ENCODE measurements around the gene ZNF599. TPM values are rescaled to one million over a fixed set of nuclear protein-coding genes. Genes with fewer than 3 reads are reported as not detected.

The ZNF599 gene
- total and polyA plus RNA-seq, 2 experiments from 2014 or later: 3.6 to 6.0 TPM

GRCh38 chr19:34808566-34808965, 35.6 kb upstream of the ZNF599 start:
- H3K9me2 ChIP-seq (ENCODE audit: insufficient read depth): peaks cover 5% of the 10 kb centered on the region; the same call in 1 of the 2 replicates
- peaks cover 8% of the 10 kb centered on the region for H3K36me3 Mint-ChIP-seq (ENCODE audit: low read depth)
- H3K4me1 ChIP-seq (ENCODE audit: insufficient read depth): no peaks in the 10 kb centered on the region
- no peaks in the 10 kb centered on the region for H3K27me3 ChIP-seq (ENCODE audit: insufficient read depth)
- H4K20me1 ChIP-seq (replicated peaks; ENCODE audit: insufficient read depth): no peaks in the 10 kb centered on the region
- no peak overlapping the region for H3K4me2 ChIP-seq
- H2AFZ ChIP-seq: no peak overlapping the region
- no peak for ATAC-seq
- H3K4me3 ChIP-seq: no peak overlapping the region
- DNase-seq (ENCODE audit: low spot score): no peak
- no peaks in the 10 kb centered on the region for H3K36me3 ChIP-seq (ENCODE audit: insufficient read depth)
- H3K27ac Mint-ChIP-seq: no peak overlapping the region
- TF ChIP-seq EZH2 (IDR thresholded peaks at IDR 0.05; ENCODE audit: low read depth, unreplicated experiment): no peak
- H3K79me2 ChIP-seq (replicated peaks; ENCODE audit: insufficient read depth): no peaks in the 10 kb centered on the region
- no peak overlapping the region for H3K27ac ChIP-seq (ENCODE audit: low read depth)
- H3K4me3 Mint-ChIP-seq: no peak overlapping the region
- no peaks in the 10 kb centered on the region for H3F3A ChIP-seq (replicated peaks; ENCODE audit: low read depth)
- peaks cover 3% of the 10 kb centered on the region for H3K27me3 Mint-ChIP-seq (ENCODE audit: insufficient read depth, low read depth, poor library complexity)
- no peaks in the 10 kb centered on the region; the same call in 2 of the 3 replicates for H3K4me1 Mint-ChIP-seq
- peaks cover 36% of the 10 kb centered on the region for H3K9me3 Mint-ChIP-seq

GRCh38 chr19:34806976-34807860, 34.2 kb upstream of the ZNF599 start:
- no peak overlapping the region for H3K27ac Mint-ChIP-seq
- Histone ChIP-seq H3K4me3 (no peak overlapping the region), H3F3A (replicated peaks; ENCODE audit: low read depth) (no peaks in the 10 kb centered on the region), H3K9me2 (ENCODE audit: insufficient read depth) (peaks cover 5% of the 10 kb centered on the region; the same call in 1 of the 2 replicates), H3K36me3 (ENCODE audit: insufficient read depth) (no peaks in the 10 kb centered on the region), H3K4me2 (no peak overlapping the region), H3K4me1 (ENCODE audit: insufficient read depth) (no peaks in the 10 kb centered on the region), H3K27ac (ENCODE audit: low read depth) (no peak overlapping the region), H4K20me1 (replicated peaks; ENCODE audit: insufficient read depth) (no peaks in the 10 kb centered on the region), H3K27me3 (ENCODE audit: insufficient read depth) (no peaks in the 10 kb centered on the region), H3K79me2 (replicated peaks; ENCODE audit: insufficient read depth) (no peaks in the 10 kb centered on the region), H2AFZ (no peak overlapping the region)
- peaks cover 39% of the 10 kb centered on the region for H3K9me3 Mint-ChIP-seq
- ATAC-seq (no peak), DNase-seq (ENCODE audit: low spot score) (no peak)
- no peak overlapping the region for H3K4me3 Mint-ChIP-seq
- H3K36me3 Mint-ChIP-seq (ENCODE audit: low read depth): peaks cover 8% of the 10 kb centered on the region
- no peaks in the 10 kb centered on the region for H3K27me3 Mint-ChIP-seq (ENCODE audit: insufficient read depth, low read depth, poor library complexity)
- no peak for TF ChIP-seq CREB1 (CRISPR knock-in tag; IDR thresholded peaks at IDR 0.05; ENCODE audit: low read depth)
- TF ChIP-seq ZNF462 (CRISPR knock-in tag; IDR thresholded peaks at IDR 0.05): no peak
- TF ChIP-seq NANOG (IDR thresholded peaks at IDR 0.05; ENCODE audit: borderline replicate concordance): no peak
- TF ChIP-seq ZNF331 (CRISPR knock-in tag; IDR thresholded peaks at IDR 0.05; ENCODE audit: low read depth): no peak
- no peak for TF ChIP-seq EZH2phosphoT487 (IDR thresholded peaks at IDR 0.05; ENCODE audit: unreplicated experiment)
- no peak for TF ChIP-seq EZH2 (IDR thresholded peaks at IDR 0.05; ENCODE audit: low read depth, unreplicated experiment)
- no peak for TF ChIP-seq JUNB (IDR thresholded peaks at IDR 0.05; ENCODE audit: unreplicated experiment)
- TF ChIP-seq STAT1 (IDR thresholded peaks at IDR 0.05; ENCODE audit: unreplicated experiment): no peak
- TF ChIP-seq CTCF (conservative IDR thresholded peaks at IDR 0.05; ENCODE audit: low read depth in 2 of 2): no peak
- no peaks in the 10 kb centered on the region; the same call in 2 of the 3 replicates for H3K4me1 Mint-ChIP-seq

Measured in GM23338 (cell line).